NT2/D1 (cell line): Measurements from ENCODE around the gene CNPY1.

Experiments used
- DNase-seq: peaks from one replicate; pipeline ENCODE4 v3.0.0-alpha.2; 2011; ENCODE audit warnings: low read depth, low spot score
- H3K27me3 ChIP-seq: 2 replicates; pipeline ENCODE4 v1.6.0; 2011; ENCODE audit warnings: mild to moderate bottlenecking; ENCODE audit not compliant: insufficient read length, insufficient read depth
- H3K36me3 ChIP-seq: 2 replicates; pipeline ENCODE4 v1.6.1; 2011; ENCODE audit warnings: mild to moderate bottlenecking, low read length, mixed read lengths; ENCODE audit not compliant: insufficient read depth, insufficient read length
- H3K4me1 ChIP-seq: 2 replicates; pipeline ENCODE4 v1.5.1; 2011; ENCODE audit not compliant: insufficient read depth, insufficient read length
- H3K4me3 ChIP-seq: 2 replicates; pipeline ENCODE4 v1.5.1; 2011; ENCODE audit warnings: low read depth; ENCODE audit not compliant: insufficient read length
- H3K9ac ChIP-seq: 2 replicates; pipeline ENCODE4 v1.6.0; 2011; ENCODE audit warnings: low read depth; ENCODE audit not compliant: insufficient read length
- H3K9me3 ChIP-seq: 2 replicates; pipeline ENCODE4 v1.5.1; 2011; ENCODE audit warnings: mild to moderate bottlenecking, low read length; ENCODE audit not compliant: insufficient read depth
- SUZ12 ChIP-seq: IDR thresholded peaks from 2 replicates; pipeline ENCODE4 v1.6.1; 2011; ENCODE audit not compliant: insufficient read length, insufficient read depth; ENCODE audit errors: extremely low read depth
- YY1 ChIP-seq: IDR thresholded peaks from 2 replicates; pipeline ENCODE4 v1.6.1; 2011; ENCODE audit not compliant: insufficient read length, insufficient read depth
- ZNF274 ChIP-seq: IDR thresholded peaks from 2 replicates; pipeline ENCODE4 v1.6.1; 2011; ENCODE audit warnings: mild to moderate bottlenecking, low read depth, low read length

The CNPY1 gene

GRCh38 chr7:155558351-155558750 is 12.0 kb upstream of the CNPY1 start:
- Histone ChIP-seq H3K9ac (no peak overlapping the region), H3K27me3 (no peaks in the 10 kb centered on the region), H3K4me3 (no peak overlapping the region), H3K9me3 (no peaks in the 10 kb centered on the region), H3K36me3 (no peaks in the 10 kb centered on the region), H3K4me1 (no peaks in the 10 kb centered on the region)
- DNase-seq, result no peak
- TF ChIP-seq YY1 (no peak), ZNF274 (no peak), SUZ12 (no peak)

DNA sequence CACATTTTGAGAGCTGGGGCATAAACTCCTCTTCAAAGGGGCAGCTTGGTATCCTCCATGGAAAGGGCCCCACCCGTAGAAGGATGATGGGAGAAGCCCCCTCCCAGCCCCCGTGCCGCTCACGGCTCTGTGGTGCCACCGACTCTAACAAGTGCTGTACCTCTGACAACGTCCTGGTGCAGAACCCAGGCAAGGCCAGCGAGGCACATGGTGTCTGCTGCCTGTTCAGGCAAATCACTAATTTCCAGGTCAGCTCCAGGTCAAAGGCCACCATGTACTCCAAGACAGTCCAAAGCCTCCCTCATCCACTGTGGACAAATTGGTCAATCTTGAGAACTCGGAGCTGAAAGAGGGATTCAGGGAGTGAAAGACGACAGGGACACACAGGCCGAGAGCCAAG is 11.4 kb upstream of the CNPY1 start:
- no peak for TF ChIP-seq ZNF274
- no peak for TF ChIP-seq YY1
- no peak for TF ChIP-seq SUZ12
- H3K9me3 ChIP-seq, result no peaks in the 10 kb centered on the region
- H3K9ac ChIP-seq, result no peak overlapping the region
- H3K27me3 ChIP-seq, result no peaks in the 10 kb centered on the region
- H3K4me1 ChIP-seq, result no peaks in the 10 kb centered on the region
- DNase-seq, result no peak
- H3K36me3 ChIP-seq, result no peaks in the 10 kb centered on the region
- H3K4me3 ChIP-seq, result no peak overlapping the region

DNA sequence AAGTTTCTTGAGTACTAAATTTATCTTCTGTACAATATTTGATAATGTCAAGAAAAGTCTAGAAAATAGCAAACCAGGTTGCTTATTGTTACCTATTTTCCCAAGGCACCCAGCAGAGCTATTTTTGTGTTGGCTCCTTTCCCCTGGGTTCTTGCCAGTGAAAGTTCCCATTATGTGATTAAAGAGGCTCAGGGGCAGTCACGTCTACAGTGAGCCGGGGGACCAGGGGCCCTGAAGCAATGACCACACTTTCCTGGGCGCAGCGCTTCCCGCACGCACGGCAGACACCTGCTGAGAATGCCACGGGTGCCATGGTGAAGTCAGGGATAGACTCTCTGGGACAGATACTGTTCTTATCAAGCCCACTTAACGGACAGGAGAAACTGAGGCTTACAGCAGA is 10.4 kb upstream of the CNPY1 start:
- Histone ChIP-seq H3K27me3 (no peaks in the 10 kb centered on the region), H3K9me3 (no peaks in the 10 kb centered on the region), H3K4me1 (no peaks in the 10 kb centered on the region), H3K4me3 (no peak overlapping the region), H3K36me3 (no peaks in the 10 kb centered on the region), H3K9ac (no peak overlapping the region)
- no peak for DNase-seq
- no peak for TF ChIP-seq ZNF274
- no peak for TF ChIP-seq SUZ12
- no peak for TF ChIP-seq YY1

DNA sequence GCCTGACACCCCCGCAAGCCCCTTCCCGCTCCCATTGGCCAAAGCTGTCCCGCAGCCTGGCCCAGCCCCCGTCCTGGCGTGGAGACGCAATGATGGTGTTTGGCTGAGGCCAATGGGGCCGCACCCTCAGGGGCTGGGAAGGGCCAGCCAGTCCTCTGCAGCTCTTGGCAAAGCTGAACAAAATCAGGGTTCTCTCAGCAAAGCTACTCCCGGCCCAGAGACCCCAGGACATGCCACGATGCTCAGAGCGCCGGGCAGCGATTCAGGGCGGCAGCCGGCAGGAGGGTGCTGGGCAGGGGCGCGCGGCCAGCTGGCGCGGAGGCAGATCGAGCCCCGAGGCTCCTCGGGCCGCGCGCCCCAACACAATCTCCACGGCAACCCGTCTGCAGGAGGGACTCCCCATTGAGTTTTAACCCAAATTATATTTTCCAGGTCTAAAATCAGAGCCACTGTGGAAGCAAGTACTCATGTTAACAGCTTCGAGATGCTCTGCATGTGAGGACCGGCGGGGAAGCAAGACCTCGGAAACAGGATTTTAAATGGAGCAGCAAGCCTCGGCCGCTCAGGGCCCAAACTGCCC is 8.8 kb upstream of the CNPY1 start:
- Histone ChIP-seq H3K36me3 (no peaks in the 10 kb centered on the region), H3K27me3 (no peaks in the 10 kb centered on the region), H3K4me1 (no peaks in the 10 kb centered on the region), H3K9me3 (no peaks in the 10 kb centered on the region), H3K9ac (no peak overlapping the region), H3K4me3 (no peak overlapping the region)
- DNase-seq, result no peak
- TF ChIP-seq SUZ12 (no peak), YY1 (no peak), ZNF274 (no peak)

DNA sequence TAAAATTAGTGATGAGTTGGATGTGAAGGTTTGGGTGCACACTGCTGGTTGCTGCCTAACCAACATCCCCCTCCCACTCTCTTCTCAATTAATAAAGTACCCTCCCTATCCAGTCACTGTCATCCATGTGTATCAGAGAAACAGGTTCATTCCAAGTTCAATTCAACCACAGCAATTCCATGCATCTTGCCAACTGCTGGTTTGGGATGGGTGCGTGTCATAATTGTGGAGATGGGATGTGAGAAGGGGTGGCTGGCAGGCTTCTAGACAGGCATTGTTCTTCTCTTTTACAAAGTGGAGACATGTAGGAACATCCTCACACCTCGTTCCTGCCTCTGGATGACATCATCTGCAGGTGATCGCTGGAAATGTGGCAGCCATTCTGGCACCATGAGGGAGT is 7.5 kb upstream of the CNPY1 start:
- no peaks in the 10 kb centered on the region for H3K27me3 ChIP-seq
- H3K9ac ChIP-seq, result no peak overlapping the region

GRCh38 chr7:155551785-155552611 is 5.6 kb upstream of the CNPY1 start:
- H3K9ac ChIP-seq, result no peak overlapping the region
- H3K27me3 ChIP-seq, result no peaks in the 10 kb centered on the region
- no peaks in the 10 kb centered on the region for H3K36me3 ChIP-seq
- H3K4me3 ChIP-seq, result no peak overlapping the region
- no peak for DNase-seq
- no peaks in the 10 kb centered on the region for H3K4me1 ChIP-seq
- no peak for TF ChIP-seq ZNF274
- TF ChIP-seq YY1, result no peak
- no peak for TF ChIP-seq SUZ12
- no peaks in the 10 kb centered on the region for H3K9me3 ChIP-seq

More for the DNA sequence above, 7.5 kb upstream of the CNPY1 start:
- TF ChIP-seq SUZ12 (no peak), ZNF274 (no peak), YY1 (no peak)
- no peaks in the 10 kb centered on the region for H3K4me1 ChIP-seq
- H3K36me3 ChIP-seq, result no peaks in the 10 kb centered on the region
- no peak for DNase-seq
- H3K4me3 ChIP-seq, result no peak overlapping the region
- no peaks in the 10 kb centered on the region for H3K9me3 ChIP-seq

DNA sequence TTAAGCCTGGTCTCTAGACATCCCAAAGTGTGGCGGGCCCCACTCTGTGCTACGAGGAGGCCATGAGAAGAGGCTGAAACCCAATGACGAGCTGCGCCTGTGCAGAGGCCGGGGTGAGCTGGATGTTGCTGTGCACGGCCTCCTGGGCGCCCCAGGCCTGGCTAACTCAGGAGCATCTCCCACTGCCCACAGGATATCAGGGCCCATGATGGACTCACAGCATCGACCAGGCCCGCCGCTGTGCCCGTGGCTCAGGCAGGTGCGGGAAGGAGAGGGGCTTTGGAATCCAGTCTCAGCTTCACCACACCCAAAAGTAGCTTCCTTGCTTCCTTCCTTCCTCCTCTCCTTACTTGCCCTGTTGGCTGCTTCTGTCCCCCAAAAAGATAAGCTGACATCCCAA is 4.6 kb upstream of the CNPY1 start:
- H3K9me3 ChIP-seq, result no peaks in the 10 kb centered on the region
- no peak for DNase-seq
- H3K36me3 ChIP-seq, result no peaks in the 10 kb centered on the region
- no peak overlapping the region for H3K4me3 ChIP-seq
- H3K27me3 ChIP-seq, result no peaks in the 10 kb centered on the region
- H3K4me1 ChIP-seq, result no peaks in the 10 kb centered on the region
- TF ChIP-seq YY1, result no peak
- no peak for TF ChIP-seq ZNF274
- TF ChIP-seq SUZ12, result no peak
- H3K9ac ChIP-seq, result no peak overlapping the region
